Dermis microvascular lymphatic vessel endothelial cell (primary cell): ENCODE data around the gene ANXA8L1. TPM values are rescaled to one million over a fixed set of nuclear protein-coding genes. Genes with fewer than 3 reads are reported as not detected.
"Not testable (repeated sequence)": the region's sequence is repeated elsewhere in the genome, so short reads cannot be mapped to it uniquely, and the experiment has no call there.

Experiments
- DNase-seq, 2 donors: peaks; one replicate each; pipeline versions ENCODE4 v3.0.0 to v3.0.0-alpha.2; 2010; ENCODE audit warnings: low read depth in 2 of 2
- total RNA-seq: library from RNA; depleted of rRNA; stranded (reverse); fragments of >200 nt; gene quantifications from 2 replicates; pipeline ENCODE4 v1.2.1, GENCODE V29; 2014

The ANXA8L1 gene
- total RNA-seq, 1 donor from 2014 or later: not detected

- not testable (repeated sequence) for DNase-seq
These were observed 22.2 kb downstream of the ANXA8L1 start for GRCh38 chr10:46397767-46398166.

- not testable (repeated sequence) for DNase-seq
These were observed 22.8 kb downstream of the ANXA8L1 start for GRCh38 chr10:46398212-46398886.

- not testable (repeated sequence) for DNase-seq
These were observed 34.0 kb downstream of the ANXA8L1 start for GRCh38 chr10:46409556-46409955.

GRCh38 chr10:46411123-46411522 is 35.5 kb downstream of the ANXA8L1 start:
- DNase-seq: not testable (repeated sequence)

GRCh38 chr10:46412665-46413064 is 37.1 kb downstream of the ANXA8L1 start:
- DNase-seq: not testable (repeated sequence)

- not testable (repeated sequence) for DNase-seq
These were observed 39.7 kb downstream of the ANXA8L1 start for GRCh38 chr10:46415291-46415690.

GRCh38 chr10:46418283-46418682 is 42.7 kb downstream of the ANXA8L1 start:
- DNase-seq: not testable (repeated sequence)

GRCh38 chr10:46419570-46420379 is 44.2 kb downstream of the ANXA8L1 start:
- DNase-seq: not testable (repeated sequence)

- DNase-seq: not testable (repeated sequence)
These were observed 48.0 kb downstream of the ANXA8L1 start for GRCh38 chr10:46423550-46423949.

GRCh38 chr10:46440942-46441341 is 65.4 kb downstream of the ANXA8L1 start:
- DNase-seq: not testable (repeated sequence)

Other genes starting within 250 kb of the ANXA8L1 start
- not detected in 2 replicates for gene ANTXRL, start 88.8 kb upstream of the ANXA8L1 start, total RNA-seq
- not detected in 2 replicates for gene NPY4R, start 90.2 kb downstream of the ANXA8L1 start, total RNA-seq
- gene GPRIN2, start 180.9 kb downstream of the ANXA8L1 start, total RNA-seq: not detected in 2 replicates
- gene SYT15, start 203.4 kb downstream of the ANXA8L1 start, total RNA-seq: 0.39 and 1.0 TPM in 2 replicates